ENCODE results near the gene RAP1GAP2.
"Not testable (repeated sequence)": the region's sequence is repeated elsewhere in the genome, so short reads cannot be mapped to it uniquely, and the experiment has no call there.

RAP1GAP2 gene

GRCh38 chr17:2814481-2815341 lies 18.5 kb downstream of the RAP1GAP2 start:
- DNase-seq (ENCODE audit: low spot score), result no peak

GRCh38 chr17:2815781-2816185 lies 19.5 kb downstream of the RAP1GAP2 start:
- DNase-seq (ENCODE audit: low spot score), result peak; percentile 75

- no peak for DNase-seq (ENCODE audit: low spot score)
Observed at GRCh38 chr17:2816688-2817087, 20.4 kb downstream of the RAP1GAP2 start.

- DNase-seq (ENCODE audit: low spot score), result not testable (repeated sequence)
Observed at GRCh38 chr17:2819294-2819693, 23.1 kb downstream of the RAP1GAP2 start.

GRCh38 chr17:2819921-2820501 lies 23.8 kb downstream of the RAP1GAP2 start:
- no peak for DNase-seq (ENCODE audit: low spot score)

- no peak for DNase-seq (ENCODE audit: low spot score)
Observed at GRCh38 chr17:2821868-2822267, 25.6 kb downstream of the RAP1GAP2 start.

GRCh38 chr17:2822358-2822757 lies 26.1 kb downstream of the RAP1GAP2 start:
- DNase-seq (ENCODE audit: low spot score), result no peak

GRCh38 chr17:2825253-2825970 lies 29.2 kb downstream of the RAP1GAP2 start:
- no peak for DNase-seq (ENCODE audit: low spot score)

- peak; percentile 81 for DNase-seq (ENCODE audit: low spot score)
Observed at GRCh38 chr17:2828397-2829038, 32.3 kb downstream of the RAP1GAP2 start.

GRCh38 chr17:2830678-2831077 lies 34.4 kb downstream of the RAP1GAP2 start:
- no peak for DNase-seq (ENCODE audit: low spot score)

- no peak for DNase-seq (ENCODE audit: low spot score)
Observed at GRCh38 chr17:2835780-2836179, 39.5 kb downstream of the RAP1GAP2 start.

GRCh38 chr17:2837147-2837561 lies 40.9 kb downstream of the RAP1GAP2 start:
- no peak for DNase-seq (ENCODE audit: low spot score)

GRCh38 chr17:2841606-2842005 lies 45.4 kb downstream of the RAP1GAP2 start:
- DNase-seq (ENCODE audit: low spot score), result no peak

GRCh38 chr17:2842464-2842863 lies 46.2 kb downstream of the RAP1GAP2 start:
- no peak for DNase-seq (ENCODE audit: low spot score)

- DNase-seq (ENCODE audit: low spot score), result no peak
Observed at GRCh38 chr17:2844416-2844815, 48.2 kb downstream of the RAP1GAP2 start.

GRCh38 chr17:2847381-2848333 lies 51.4 kb downstream of the RAP1GAP2 start:
- DNase-seq (ENCODE audit: low spot score), result no peak

- peak; percentile 70 for DNase-seq (ENCODE audit: low spot score)
Observed at GRCh38 chr17:2849327-2849670, 53.1 kb downstream of the RAP1GAP2 start.

GRCh38 chr17:2850991-2851390 lies 54.8 kb downstream of the RAP1GAP2 start:
- no peak for DNase-seq (ENCODE audit: low spot score)

GRCh38 chr17:2851615-2852014 lies 55.4 kb downstream of the RAP1GAP2 start:
- no peak for DNase-seq (ENCODE audit: low spot score)

GRCh38 chr17:2852221-2852620 lies 56.0 kb downstream of the RAP1GAP2 start:
- no peak for DNase-seq (ENCODE audit: low spot score)

- no peak for DNase-seq (ENCODE audit: low spot score)
Observed at GRCh38 chr17:2852729-2853282, 56.6 kb downstream of the RAP1GAP2 start.
